NCI-H2107 (cell line): ENCODE results near the gene JPH3.

Source experiments
- DNase-seq: peaks from one replicate; lab custom pipeline; 2025; lab: John Stamatoyannopoulos, UW

JPH3 gene

DNA sequence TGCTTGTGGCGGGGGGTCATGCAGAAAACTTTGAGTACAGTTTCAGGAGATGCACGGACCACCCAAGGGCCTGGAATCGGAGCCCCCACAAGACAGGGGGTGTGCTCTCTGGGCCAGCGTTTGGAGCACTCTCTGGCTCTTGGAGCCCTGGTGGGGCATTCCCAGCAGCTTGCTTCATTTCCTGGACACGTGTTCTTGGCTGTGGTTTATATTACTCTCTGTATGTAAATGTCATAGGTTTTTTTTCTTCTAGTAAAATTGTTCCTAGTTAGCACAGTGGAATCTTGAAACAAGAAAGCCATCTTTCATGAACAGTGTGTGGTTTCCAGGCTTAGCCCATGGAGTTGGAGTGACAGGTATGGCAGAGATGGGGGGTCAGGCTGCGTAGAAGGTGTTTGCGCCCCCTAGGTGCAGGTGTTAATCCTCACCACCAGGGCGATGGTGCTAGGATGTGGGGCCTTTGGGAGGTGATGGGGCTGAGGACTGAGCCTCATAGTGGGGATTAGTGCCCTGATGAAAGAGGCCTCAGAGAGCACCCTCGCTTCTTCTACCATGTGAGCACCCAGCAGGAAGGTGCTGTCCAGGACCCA lies 79.8 kb downstream of the JPH3 start:
- DNase-seq: no peak

GRCh38 chr16:87682852-87683399 lies 80.6 kb downstream of the JPH3 start:
- no peak for DNase-seq

- DNase-seq: no peak
Observed at GRCh38 chr16:87684106-87684677, 81.9 kb downstream of the JPH3 start.

DNA sequence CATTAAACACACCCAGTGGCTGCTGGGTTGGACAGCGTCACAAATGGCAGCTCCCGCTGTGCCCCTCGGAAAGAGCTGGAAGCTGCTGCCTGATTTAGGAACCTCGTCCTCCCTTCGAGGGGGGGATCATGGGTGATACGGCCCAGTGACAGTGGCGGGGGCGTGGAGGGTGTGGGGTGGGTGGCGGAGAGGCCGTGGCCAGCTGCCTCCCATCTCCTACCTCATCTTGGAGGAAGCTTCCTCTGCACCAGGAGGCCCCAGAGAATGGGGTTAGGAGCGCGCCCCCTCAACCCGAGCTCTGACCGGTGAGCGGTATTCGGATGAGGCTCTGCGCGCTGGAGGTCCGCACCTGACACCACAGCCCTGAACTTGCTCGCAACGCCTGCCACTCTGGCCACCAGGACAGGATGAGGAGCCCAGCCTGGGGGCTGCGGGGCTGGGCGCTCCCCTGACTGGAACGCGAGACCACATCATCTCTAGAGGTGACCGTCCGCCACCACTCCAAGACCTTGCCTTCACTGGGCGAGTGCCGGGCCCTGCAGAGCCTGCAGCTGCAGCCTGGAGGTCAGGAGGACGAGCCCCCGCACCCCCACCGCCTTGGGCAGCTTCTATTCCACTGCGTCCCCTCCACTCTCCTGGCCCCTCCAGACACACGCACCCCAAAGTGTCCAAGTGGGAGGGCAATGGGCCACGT lies 82.5 kb downstream of the JPH3 start:
- DNase-seq: no peak

GRCh38 chr16:87685405-87685755 lies 83.1 kb downstream of the JPH3 start:
- no peak for DNase-seq

DNA sequence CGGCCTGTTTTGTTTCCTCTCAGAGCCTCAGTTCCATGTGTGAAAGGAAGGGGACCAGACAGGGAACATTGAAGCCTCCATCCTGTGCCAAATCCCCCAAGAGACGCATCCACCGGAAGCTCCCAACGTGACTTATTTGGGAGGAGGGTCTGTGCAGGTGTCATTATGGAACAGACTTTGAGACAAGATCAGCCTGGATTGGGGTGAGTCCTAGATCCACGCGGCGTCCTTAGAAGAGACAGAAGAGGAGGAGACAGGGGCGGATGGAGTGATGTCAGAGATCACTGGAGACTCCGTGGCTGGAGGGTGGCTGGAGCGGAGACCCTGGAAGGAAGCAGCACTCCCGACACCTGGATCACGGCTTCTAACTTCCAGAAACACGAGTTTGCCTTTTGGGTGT lies 83.5 kb downstream of the JPH3 start:
- DNase-seq: no peak

GRCh38 chr16:87686697-87687096 lies 84.4 kb downstream of the JPH3 start:
- no peak for DNase-seq

DNA sequence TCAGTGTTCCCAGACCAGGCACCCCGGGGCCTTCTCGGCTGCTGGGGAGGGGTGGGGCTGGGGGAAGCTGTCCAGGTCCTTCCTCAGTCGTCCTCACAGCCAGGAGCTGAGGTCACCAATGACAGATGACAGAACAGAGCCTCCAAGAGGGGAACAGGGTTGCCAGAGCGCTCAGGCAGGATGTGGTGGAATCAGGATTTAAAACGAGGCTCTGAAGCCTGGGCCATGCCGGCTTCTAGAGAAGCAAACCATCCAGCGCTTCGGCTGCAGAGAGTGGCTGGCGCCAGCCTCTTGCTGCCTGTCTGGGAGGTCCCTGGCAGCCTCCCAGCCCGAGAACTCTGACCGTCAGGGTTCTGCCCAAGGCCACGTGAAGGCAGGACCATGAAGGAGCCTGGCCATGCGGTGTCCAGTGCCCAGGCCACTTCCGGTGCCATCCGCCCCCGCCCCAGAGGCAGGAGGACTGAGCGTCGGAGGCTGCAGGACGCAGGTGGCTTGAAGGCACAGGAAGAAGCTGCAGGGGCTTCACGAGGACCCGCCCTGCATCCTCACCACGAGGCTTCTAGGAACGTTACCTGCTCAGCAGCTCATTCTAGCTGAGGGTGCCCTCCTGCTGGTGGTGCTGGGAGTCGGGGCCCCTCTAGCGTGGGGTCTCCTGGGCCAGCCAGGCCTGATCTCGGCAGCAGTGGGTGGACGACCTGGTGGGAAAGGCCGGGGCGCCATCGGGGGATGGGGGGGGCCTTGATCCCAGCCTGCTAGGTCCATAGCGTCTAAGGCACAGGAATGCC lies 85.0 kb downstream of the JPH3 start:
- no peak for DNase-seq

- no peak for DNase-seq
Observed at GRCh38 chr16:87687998-87688529, 85.8 kb downstream of the JPH3 start.

GRCh38 chr16:87688876-87689815 lies 86.8 kb downstream of the JPH3 start:
- no peak for DNase-seq

GRCh38 chr16:87689956-87690465 lies 87.7 kb downstream of the JPH3 start:
- DNase-seq: no peak

GRCh38 chr16:87690911-87691685 lies 88.8 kb downstream of the JPH3 start:
- DNase-seq: no peak

- DNase-seq: no peak
Observed at GRCh38 chr16:87691686-87692079, 89.4 kb downstream of the JPH3 start.

- DNase-seq: no peak
Observed at GRCh38 chr16:87692176-87692575, 89.9 kb downstream of the JPH3 start.

DNA sequence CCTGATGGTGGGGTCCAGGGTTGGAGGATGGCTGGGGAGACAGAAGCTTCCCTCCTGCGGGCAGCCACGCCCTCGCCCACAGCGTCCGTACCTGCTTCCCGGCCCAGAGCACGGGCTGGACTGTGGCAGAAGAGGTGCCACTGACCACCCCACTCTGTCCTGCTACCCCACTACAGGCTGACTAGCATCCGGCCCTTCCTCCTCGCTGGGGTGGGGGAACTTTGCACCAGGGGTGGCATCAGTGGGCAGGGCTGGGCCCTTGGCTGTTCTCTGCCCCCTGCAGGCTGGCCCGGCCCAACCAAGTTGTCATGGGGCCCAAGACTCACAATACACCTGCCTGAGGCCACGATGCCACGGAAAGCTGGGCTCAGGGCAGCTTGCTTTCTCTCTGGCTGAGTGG lies 90.4 kb downstream of the JPH3 start:
- no peak for DNase-seq

DNA sequence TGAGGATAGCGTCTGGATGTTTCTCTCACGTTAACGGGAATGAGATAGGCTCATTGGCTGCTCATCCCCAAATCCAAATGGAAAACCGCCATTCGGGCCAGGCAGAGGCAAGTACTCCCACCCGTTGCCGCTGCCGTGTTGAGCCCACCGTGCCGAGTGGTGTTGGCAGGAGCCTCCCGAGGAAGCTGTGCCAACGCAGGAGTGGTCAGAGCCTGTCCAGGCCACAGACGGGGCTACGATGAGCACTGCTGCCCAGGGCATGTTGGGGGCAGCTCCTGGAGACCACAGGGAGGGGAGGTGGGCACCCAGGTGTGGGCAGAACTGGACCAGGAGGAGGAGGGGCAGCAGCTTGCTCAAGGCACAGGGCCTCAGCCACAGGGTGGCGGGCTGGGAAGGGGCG lies 91.5 kb downstream of the JPH3 start:
- no peak for DNase-seq

DNA sequence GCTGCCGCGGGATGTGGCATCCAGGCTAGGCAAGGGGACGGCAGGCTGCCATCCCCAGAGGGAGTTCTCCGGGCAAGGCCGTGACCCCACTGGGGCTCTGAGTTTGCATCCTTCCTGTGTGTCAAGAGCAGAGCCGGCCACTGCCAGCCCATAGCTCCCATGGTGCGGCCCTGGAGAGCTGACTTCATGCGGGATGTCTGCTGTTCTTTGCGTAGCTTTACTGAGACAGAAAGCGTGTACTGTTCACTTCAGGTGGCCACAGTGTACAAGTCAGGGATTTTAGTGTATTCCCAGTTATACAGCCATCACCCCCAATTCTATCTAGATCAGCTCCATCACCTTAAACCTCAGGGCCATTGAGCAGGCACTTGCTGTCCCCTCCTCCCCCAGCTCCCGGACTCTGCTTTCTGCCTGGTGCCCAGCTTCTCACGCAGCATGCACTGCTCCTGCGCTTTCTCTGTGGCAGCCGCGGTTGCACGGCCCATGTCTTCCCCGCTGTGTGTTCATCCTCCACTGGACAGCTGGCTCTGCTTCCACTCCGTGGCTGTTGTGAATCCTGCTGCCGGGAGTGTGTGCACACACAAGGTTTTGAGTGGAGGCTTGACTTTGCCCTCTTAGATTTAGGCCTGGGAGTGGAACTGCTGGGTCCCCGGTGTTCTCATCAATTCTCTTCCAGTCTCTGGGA lies 92.3 kb downstream of the JPH3 start:
- no peak for DNase-seq

DNA sequence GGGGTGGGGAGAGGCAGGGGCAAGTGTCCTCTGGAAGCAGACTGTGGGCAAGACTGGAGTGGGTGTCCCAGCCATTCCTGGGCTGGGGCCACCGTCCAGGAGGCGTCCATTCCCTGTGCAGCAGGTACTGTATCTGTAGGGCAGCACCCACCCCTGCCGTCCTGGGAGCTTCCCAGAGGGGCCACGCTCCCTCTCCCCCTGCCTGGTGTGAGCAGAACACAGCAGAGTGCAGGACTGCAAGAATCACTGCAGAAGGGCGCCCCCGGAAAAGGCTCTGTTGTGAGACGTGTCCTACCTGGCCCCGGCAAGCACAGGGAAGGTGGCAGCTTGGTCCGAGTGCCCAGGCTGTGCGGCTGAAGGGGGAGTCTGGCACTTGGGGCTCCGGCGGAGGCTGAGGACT lies 93.2 kb downstream of the JPH3 start:
- no peak for DNase-seq

GRCh38 chr16:87696726-87697125 lies 94.4 kb downstream of the JPH3 start:
- DNase-seq: no peak

DNA sequence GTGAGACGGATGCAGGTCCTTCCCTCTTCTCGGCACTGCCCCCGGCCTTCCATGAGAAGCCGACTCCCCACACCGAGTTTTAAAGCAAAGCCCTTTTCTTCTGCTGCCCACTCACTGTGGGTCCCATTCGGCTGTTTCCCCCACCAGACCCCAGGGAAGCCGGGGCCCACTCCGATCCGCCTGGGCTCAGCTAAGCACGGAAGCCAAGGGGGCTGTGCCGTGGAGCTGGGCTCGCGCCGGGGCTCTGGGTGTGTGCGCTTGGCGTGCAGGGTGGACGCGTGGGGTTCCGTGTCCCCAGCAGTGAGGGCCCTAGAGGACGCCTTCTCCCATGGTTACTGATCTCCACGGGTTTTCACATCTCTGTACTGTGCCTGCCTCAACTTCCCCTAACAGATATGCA lies 94.9 kb downstream of the JPH3 start:
- DNase-seq: no peak
